Subcutaneous abdominal adipose tissue (tissue), 5 donors: ENCODE measurements around the gene LRIT2.

Source experiments
- H3K27ac ChIP-seq: one replicate; pipeline ENCODE4 v1.7.0; 2013; ENCODE audit warnings: low read depth, mild to moderate bottlenecking, inconsistent platforms, low read length, moderate library complexity
- H3K27me3 ChIP-seq, 5 donors: one replicate each; pipeline ENCODE4 v1.7.0; 2013; ENCODE audit warnings: low read length in 5 of 5, inconsistent platforms in 1 of 5; ENCODE audit not compliant: control insufficient read depth in 5 of 5, insufficient read depth in 4 of 5
- H3K36me3 ChIP-seq, 5 donors: one replicate each; pipeline ENCODE4 v1.7.0; 2013; ENCODE audit warnings: low read length in 5 of 5; ENCODE audit not compliant: control insufficient read depth in 5 of 5, insufficient read depth in 5 of 5
- H3K4me1 ChIP-seq, 5 donors: one replicate each; pipeline ENCODE4 v1.7.0; 2013; ENCODE audit warnings: low read length in 5 of 5, mild to moderate bottlenecking in 3 of 5, moderate library complexity in 1 of 5; ENCODE audit not compliant: control insufficient read depth in 5 of 5, insufficient read depth in 5 of 5
- H3K4me3 ChIP-seq, 5 donors: one replicate each; pipeline ENCODE4 v1.7.0; 2013; ENCODE audit warnings: low read length in 5 of 5, low read depth in 1 of 5
- H3K9ac ChIP-seq, 5 donors: one replicate each; pipeline ENCODE4 v1.7.0; 2013; ENCODE audit warnings: low read length in 5 of 5, mild to moderate bottlenecking in 4 of 5, moderate library complexity in 3 of 5
- H3K9me3 ChIP-seq, 5 donors: one replicate each; pipeline ENCODE4 v1.7.0; 2013; ENCODE audit warnings: low read length in 5 of 5; ENCODE audit not compliant: control insufficient read depth in 5 of 5
- donor health status: healthy.
- donor health status: healthy.
- donor health status: healthy.
- donor health status: healthy.
- donor health status: healthy.

Gene LRIT2

GRCh38 chr10:84227810-84228209 lies 2.5 kb upstream of the LRIT2 start:
- H3K9ac ChIP-seq, result no peak overlapping the region
- H3K9me3 ChIP-seq, result peaks cover 0 to 10% (median 0%) of the 10 kb centered on the region in 5 donors
- H3K27me3 ChIP-seq, result peaks cover 0 to 7% (median 1%) of the 10 kb centered on the region in 5 donors
- no peak overlapping the region for H3K4me3 ChIP-seq
- no peak overlapping the region for H3K27ac ChIP-seq
- peaks cover 0 to 13% (median 6%) of the 10 kb centered on the region in 5 donors for H3K4me1 ChIP-seq
- H3K36me3 ChIP-seq, result no peaks in the 10 kb centered on the region

GRCh38 chr10:84226616-84227015 lies 1.3 kb upstream of the LRIT2 start:
- H3K9me3 ChIP-seq, result peaks cover 0 to 7% (median 0%) of the 10 kb centered on the region in 5 donors
- H3K27me3 ChIP-seq, result peaks cover 0 to 8% (median 4%) of the 10 kb centered on the region in 5 donors
- peaks cover 0 to 13% (median 6%) of the 10 kb centered on the region in 5 donors for H3K4me1 ChIP-seq
- no peaks in the 10 kb centered on the region for H3K36me3 ChIP-seq
- H3K27ac ChIP-seq, result no peak overlapping the region
- H3K9ac ChIP-seq, result no peak overlapping the region
- no peak overlapping the region for H3K4me3 ChIP-seq

GRCh38 chr10:84224411-84225028 lies 824 bp downstream of the LRIT2 start:
- H3K36me3 ChIP-seq, result no peaks in the 10 kb centered on the region
- no peaks in the 10 kb centered on the region for H3K9me3 ChIP-seq
- peaks cover 0 to 8% (median 4%) of the 10 kb centered on the region in 5 donors for H3K27me3 ChIP-seq
- no peak overlapping the region for H3K27ac ChIP-seq
- no peaks in the 10 kb centered on the region for H3K4me1 ChIP-seq
- no peak overlapping the region for H3K4me3 ChIP-seq
- no peak overlapping the region for H3K9ac ChIP-seq

- H3K9me3 ChIP-seq, result no peaks in the 10 kb centered on the region
- H3K4me3 ChIP-seq, result no peak overlapping the region
- H3K27me3 ChIP-seq, result peaks cover 0 to 8% (median 4%) of the 10 kb centered on the region in 5 donors
- no peak overlapping the region for H3K27ac ChIP-seq
- no peaks in the 10 kb centered on the region for H3K36me3 ChIP-seq
- no peak overlapping the region for H3K9ac ChIP-seq
- H3K4me1 ChIP-seq, result no peaks in the 10 kb centered on the region
These were observed 3.4 kb downstream of the LRIT2 start for GRCh38 chr10:84221916-84222315.

- Histone ChIP-seq H3K36me3 (no peaks in the 10 kb centered on the region), H3K9ac (no peak overlapping the region), H3K27me3 (peaks cover 0 to 7% (median 2%) of the 10 kb centered on the region in 5 donors), H3K27ac (no peak overlapping the region), H3K4me1 (no peaks in the 10 kb centered on the region), H3K9me3 (no peaks in the 10 kb centered on the region), H3K4me3 (no peak overlapping the region)
These were observed 7.6 kb downstream of the LRIT2 start for GRCh38 chr10:84217746-84218145.

GRCh38 chr10:84216834-84217233 lies 8.5 kb downstream of the LRIT2 start:
- H3K4me3 ChIP-seq, result no peak overlapping the region
- H3K36me3 ChIP-seq, result no peaks in the 10 kb centered on the region
- no peaks in the 10 kb centered on the region for H3K9me3 ChIP-seq
- peaks cover 0 to 6% (median 0%) of the 10 kb centered on the region in 5 donors for H3K27me3 ChIP-seq
- no peak overlapping the region for H3K9ac ChIP-seq
- no peaks in the 10 kb centered on the region for H3K4me1 ChIP-seq
- H3K27ac ChIP-seq, result no peak overlapping the region

GRCh38 chr10:84214612-84215235 lies 10.6 kb downstream of the LRIT2 start:
- Histone ChIP-seq H3K4me3 (no peak overlapping the region), H3K27me3 (peaks cover 0 to 6% (median 0%) of the 10 kb centered on the region in 5 donors), H3K9ac (no peak overlapping the region), H3K9me3 (no peaks in the 10 kb centered on the region), H3K36me3 (no peaks in the 10 kb centered on the region), H3K4me1 (no peaks in the 10 kb centered on the region), H3K27ac (no peak overlapping the region)

GRCh38 chr10:84214046-84214572 lies 11.2 kb downstream of the LRIT2 start:
- Histone ChIP-seq H3K4me3 (no peak overlapping the region), H3K27me3 (peaks cover 0 to 6% (median 0%) of the 10 kb centered on the region in 5 donors), H3K27ac (no peak overlapping the region), H3K9ac (no peak overlapping the region), H3K36me3 (no peaks in the 10 kb centered on the region), H3K9me3 (no peaks in the 10 kb centered on the region), H3K4me1 (no peaks in the 10 kb centered on the region)

GRCh38 chr10:84213076-84213475 lies 12.3 kb downstream of the LRIT2 start:
- Histone ChIP-seq H3K9ac (no peak overlapping the region), H3K9me3 (no peaks in the 10 kb centered on the region), H3K4me3 (no peak overlapping the region), H3K27me3 (peaks cover 0 to 6% (median 0%) of the 10 kb centered on the region in 5 donors), H3K36me3 (no peaks in the 10 kb centered on the region), H3K4me1 (no peaks in the 10 kb centered on the region), H3K27ac (no peak overlapping the region)

GRCh38 chr10:84212014-84212413 lies 13.3 kb downstream of the LRIT2 start:
- Histone ChIP-seq H3K27me3 (peaks cover 0 to 7% (median under 1%) of the 10 kb centered on the region in 5 donors), H3K27ac (no peak overlapping the region), H3K4me1 (no peaks in the 10 kb centered on the region), H3K9me3 (no peaks in the 10 kb centered on the region), H3K36me3 (no peaks in the 10 kb centered on the region), H3K4me3 (no peak overlapping the region), H3K9ac (no peak overlapping the region)
